ENCODE results near the gene ATP11C.

GRCh38 chrX:139783030-139783429 is 149.8 kb downstream of the ATP11C start:
- no peak for TF ChIP-seq POLR2A (IDR thresholded peaks at IDR 0.05)
- TF ChIP-seq, protein P1, sequence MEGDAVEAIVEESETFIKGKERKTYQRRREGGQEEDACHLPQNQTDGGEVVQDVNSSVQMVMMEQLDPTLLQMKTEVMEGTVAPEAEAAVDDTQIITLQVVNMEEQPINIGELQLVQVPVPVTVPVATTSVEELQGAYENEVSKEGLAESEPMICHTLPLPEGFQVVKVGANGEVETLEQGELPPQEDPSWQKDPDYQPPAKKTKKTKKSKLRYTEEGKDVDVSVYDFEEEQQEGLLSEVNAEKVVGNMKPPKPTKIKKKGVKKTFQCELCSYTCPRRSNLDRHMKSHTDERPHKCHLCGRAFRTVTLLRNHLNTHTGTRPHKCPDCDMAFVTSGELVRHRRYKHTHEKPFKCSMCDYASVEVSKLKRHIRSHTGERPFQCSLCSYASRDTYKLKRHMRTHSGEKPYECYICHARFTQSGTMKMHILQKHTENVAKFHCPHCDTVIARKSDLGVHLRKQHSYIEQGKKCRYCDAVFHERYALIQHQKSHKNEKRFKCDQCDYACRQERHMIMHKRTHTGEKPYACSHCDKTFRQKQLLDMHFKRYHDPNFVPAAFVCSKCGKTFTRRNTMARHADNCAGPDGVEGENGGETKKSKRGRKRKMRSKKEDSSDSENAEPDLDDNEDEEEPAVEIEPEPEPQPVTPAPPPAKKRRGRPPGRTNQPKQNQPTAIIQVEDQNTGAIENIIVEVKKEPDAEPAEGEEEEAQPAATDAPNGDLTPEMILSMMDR (IDR thresholded peaks at IDR 0.05), result no peak

All from thyroid gland (tissue), 4 donors.